GM12875 (cell line): Measurements from ENCODE around the gene CSTPP1.
"Not testable (repeated sequence)": the region's sequence is repeated elsewhere in the genome, so short reads cannot be mapped to it uniquely, and the experiment has no call there.

Source experiments
- H3K4me3 ChIP-seq: one replicate; pipeline ENCODE4 v1.5.1; 2011; ENCODE audit warnings: low read depth, low read length, control low read depth
- TF ChIP-seq, protein P1 (sequence below): IDR thresholded peaks from 2 replicates; pipeline ENCODE4 v1.5.1; 2011; ENCODE audit warnings: low read depth, mild to moderate bottlenecking, control low read depth, inconsistent platforms, low read length, moderate library complexity, borderline replicate concordance; ENCODE audit not compliant: insufficient read depth

Gene CSTPP1

DNA sequence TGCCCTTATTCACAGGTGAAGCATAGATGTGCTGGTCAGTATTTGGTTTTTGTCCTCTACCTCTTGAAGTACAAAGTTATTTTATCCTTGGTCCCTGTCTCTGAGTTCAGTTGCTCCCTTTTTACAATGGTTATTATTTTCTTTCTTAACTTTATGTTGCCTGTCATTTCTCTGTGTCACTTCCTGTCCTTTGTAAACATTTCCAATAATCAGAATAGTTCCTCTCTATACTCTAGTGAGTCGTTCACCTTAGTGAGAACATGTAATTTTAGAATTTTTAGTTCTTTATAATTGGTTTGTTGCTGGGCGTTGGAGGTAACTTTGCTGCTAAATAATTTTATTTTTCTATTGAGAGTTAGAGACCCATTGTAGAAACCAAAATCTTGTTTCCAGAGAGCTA lies 16.0 kb downstream of the CSTPP1 start:
- H3K4me3 ChIP-seq = no peak overlapping the region
- TF ChIP-seq, protein P1, sequence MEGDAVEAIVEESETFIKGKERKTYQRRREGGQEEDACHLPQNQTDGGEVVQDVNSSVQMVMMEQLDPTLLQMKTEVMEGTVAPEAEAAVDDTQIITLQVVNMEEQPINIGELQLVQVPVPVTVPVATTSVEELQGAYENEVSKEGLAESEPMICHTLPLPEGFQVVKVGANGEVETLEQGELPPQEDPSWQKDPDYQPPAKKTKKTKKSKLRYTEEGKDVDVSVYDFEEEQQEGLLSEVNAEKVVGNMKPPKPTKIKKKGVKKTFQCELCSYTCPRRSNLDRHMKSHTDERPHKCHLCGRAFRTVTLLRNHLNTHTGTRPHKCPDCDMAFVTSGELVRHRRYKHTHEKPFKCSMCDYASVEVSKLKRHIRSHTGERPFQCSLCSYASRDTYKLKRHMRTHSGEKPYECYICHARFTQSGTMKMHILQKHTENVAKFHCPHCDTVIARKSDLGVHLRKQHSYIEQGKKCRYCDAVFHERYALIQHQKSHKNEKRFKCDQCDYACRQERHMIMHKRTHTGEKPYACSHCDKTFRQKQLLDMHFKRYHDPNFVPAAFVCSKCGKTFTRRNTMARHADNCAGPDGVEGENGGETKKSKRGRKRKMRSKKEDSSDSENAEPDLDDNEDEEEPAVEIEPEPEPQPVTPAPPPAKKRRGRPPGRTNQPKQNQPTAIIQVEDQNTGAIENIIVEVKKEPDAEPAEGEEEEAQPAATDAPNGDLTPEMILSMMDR = no peak

DNA sequence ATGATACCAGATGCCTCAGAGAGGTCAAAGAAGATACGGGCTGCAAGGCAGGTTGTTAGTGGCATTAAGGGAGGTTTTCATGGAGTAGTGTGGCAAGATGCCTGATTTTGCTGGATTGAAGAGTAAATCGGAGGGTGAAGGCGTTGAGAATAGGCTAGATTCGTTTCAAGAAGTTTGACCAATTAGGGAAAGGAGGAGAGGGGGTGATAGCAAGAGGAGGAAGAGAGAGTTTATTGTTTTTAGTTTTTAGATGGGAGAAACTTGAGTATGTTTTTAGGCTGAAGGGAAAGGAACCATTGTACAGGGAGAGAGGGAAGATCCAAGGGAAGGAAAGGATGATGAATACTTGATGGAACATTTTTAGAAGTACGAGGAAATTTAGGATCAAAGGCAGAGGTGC lies 16.5 kb downstream of the CSTPP1 start:
- TF ChIP-seq, protein P1 = no peak
- no peak overlapping the region for H3K4me3 ChIP-seq

DNA sequence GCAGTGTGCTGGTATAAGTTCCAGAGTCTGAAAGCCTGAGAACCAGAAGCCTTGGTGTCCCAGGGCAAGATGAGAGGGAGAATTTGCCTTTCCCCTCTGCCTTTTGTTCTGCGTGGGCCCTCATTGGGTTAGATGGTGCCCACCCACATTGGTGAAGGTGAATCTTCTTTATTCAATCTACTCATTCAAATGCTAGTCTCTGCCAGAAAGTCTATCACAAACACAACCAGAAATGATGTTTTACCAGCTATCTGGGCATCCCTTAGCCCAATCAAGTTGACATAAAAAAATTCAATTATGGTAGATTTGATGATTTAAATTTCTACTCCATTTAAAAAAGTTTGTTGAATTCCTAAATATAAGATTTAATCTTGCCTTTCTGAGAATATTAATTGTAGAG lies 22.2 kb downstream of the CSTPP1 start:
- no peak overlapping the region for H3K4me3 ChIP-seq
- TF ChIP-seq, protein P1 = no peak

- TF ChIP-seq, protein P1 = no peak
- no peak overlapping the region for H3K4me3 ChIP-seq
These were observed 24.5 kb downstream of the CSTPP1 start for GRCh38 chr11:46961041-46961440.

DNA sequence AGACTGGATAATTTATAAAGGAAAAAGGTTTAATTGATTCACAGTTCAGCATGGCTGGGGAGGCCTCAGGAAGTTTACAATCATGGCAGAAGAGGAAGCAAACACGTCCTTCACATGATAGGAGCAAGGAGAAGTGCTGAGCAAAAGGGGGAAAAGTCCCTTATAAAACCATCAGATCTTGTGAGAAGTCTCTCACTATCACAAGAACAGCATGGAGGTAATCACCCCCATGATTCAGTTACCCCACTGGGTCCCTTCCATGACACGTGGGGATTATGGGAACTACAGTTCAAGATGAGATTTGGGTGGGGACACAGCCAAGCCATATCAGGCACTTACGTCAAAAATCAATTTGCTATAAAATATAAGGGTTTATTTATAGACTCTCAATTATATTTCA lies 25.3 kb downstream of the CSTPP1 start:
- not testable (repeated sequence) for H3K4me3 ChIP-seq

GRCh38 chr11:46963844-46964243 lies 27.3 kb downstream of the CSTPP1 start:
- TF ChIP-seq, protein P1 = no peak

DNA sequence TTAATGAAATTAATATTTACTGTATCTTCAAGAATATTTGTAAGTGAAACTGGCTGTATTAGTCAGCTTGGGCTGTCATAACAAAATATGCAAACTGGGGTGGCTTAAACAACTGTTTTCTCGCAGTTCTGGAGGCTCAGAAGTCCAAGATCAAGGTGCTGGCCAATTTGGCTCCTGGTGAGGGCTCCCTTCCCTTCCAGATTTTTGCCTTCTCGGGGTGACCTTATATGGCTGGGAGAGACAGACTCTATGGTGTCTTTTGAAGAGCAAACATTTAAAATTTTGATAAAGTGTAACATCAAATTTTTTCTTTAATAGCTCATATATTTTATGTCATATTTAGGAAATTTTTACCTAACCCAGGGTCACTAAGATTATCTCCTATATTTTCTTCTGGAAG lies 30.2 kb downstream of the CSTPP1 start:
- TF ChIP-seq, protein P1 = no peak
- H3K4me3 ChIP-seq = no peak overlapping the region

More at GRCh38 chr11:46963844-46964243, 27.3 kb downstream of the CSTPP1 start:
- H3K4me3 ChIP-seq = no peak overlapping the region

DNA sequence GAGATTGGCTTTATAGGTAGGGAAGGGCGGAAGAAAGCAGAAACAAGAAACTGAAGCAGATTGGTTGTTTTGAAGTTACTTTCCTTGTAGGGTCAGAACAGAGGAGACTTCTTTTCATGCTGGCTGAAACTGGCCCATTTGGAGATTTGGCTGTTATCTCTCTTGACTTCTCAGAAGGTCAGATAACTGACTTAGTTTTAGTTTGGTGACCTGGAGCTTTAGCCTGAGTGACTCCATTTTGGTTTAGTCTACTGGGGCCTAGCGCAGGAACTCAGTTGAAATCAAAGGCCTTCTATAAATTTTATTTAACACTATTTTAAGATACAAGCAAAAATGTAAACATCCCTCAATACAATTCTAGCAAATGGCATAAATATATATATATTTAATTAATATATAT lies 31.4 kb downstream of the CSTPP1 start:
- no peak overlapping the region for H3K4me3 ChIP-seq
- TF ChIP-seq, protein P1 = no peak
